Hepatocyte (in vitro differentiated cells): Measurements from ENCODE around the gene EEPD1. TPM values are rescaled to one million over a fixed set of nuclear protein-coding genes. Genes with fewer than 3 reads are reported as not detected.

ENCODE experiments used
- DNase-seq: peaks from one replicate; pipeline ENCODE4 v3.0.0-alpha.2; 2016; ENCODE audit warnings: low spot score
- H2AFZ ChIP-seq: fragments of 200-600 bp; sonication (generic); 2 replicates; pipeline ENCODE4 v1.6.0; 2016; ENCODE audit warnings: antibody characterized with exemption, mild to moderate bottlenecking
- H3K27ac ChIP-seq: fragments of 200-600 bp; sonication (generic); 2 replicates; pipeline ENCODE4 v1.5.1; 2016; ENCODE audit warnings: mild to moderate bottlenecking
- H3K27me3 ChIP-seq: fragments of 200-600 bp; sonication (generic); 2 replicates; pipeline ENCODE4 v1.6.1; 2016
- H3K36me3 ChIP-seq: fragments of 200-600 bp; sonication (generic); replicated peaks from 2 replicates; pipeline ENCODE4 v1.5.1; 2016; ENCODE audit warnings: low read depth; ENCODE audit not compliant: insufficient read depth
- H3K4me1 ChIP-seq: fragments of 200-600 bp; sonication (generic); 2 replicates; pipeline ENCODE4 v1.5.1; 2016; ENCODE audit warnings: mild to moderate bottlenecking, moderate library complexity; ENCODE audit not compliant: insufficient read depth
- H3K4me2 ChIP-seq: fragments of 200-600 bp; sonication (generic); 2 replicates; pipeline ENCODE4 v1.6.0; 2016
- H3K4me3 ChIP-seq: fragments of 200-600 bp; sonication (generic); 2 replicates; pipeline ENCODE4 v1.5.1; 2016; ENCODE audit warnings: mild to moderate bottlenecking
- H3K79me2 ChIP-seq: fragments of 200-600 bp; sonication (generic); 2 replicates; pipeline ENCODE4 v1.6.0; 2017; ENCODE audit warnings: mild to moderate bottlenecking
- H3K9me2 ChIP-seq: fragments of 200-600 bp; sonication (generic); replicated peaks from 2 replicates; pipeline ENCODE4 v1.6.0; 2017; ENCODE audit warnings: mild to moderate bottlenecking; ENCODE audit not compliant: insufficient read depth
- H3K9me3 ChIP-seq: fragments of 200-600 bp; sonication (generic); 2 replicates; pipeline ENCODE4 v1.5.1; 2016; ENCODE audit warnings: low read depth, mild to moderate bottlenecking
- H4K20me1 ChIP-seq: fragments of 200-600 bp; sonication (generic); 2 replicates; pipeline ENCODE4 v1.6.0; 2016; ENCODE audit warnings: mild to moderate bottlenecking; ENCODE audit not compliant: insufficient read depth, poor library complexity, severe bottlenecking
- CTCF ChIP-seq: fragments of 200-600 bp; sonication (generic); IDR thresholded peaks from 2 replicates; pipeline ENCODE4 v1.5.1; 2016; ENCODE audit warnings: antibody characterized with exemption, mild to moderate bottlenecking; ENCODE audit not compliant: poor library complexity
- EZH2 ChIP-seq: fragments of 200-600 bp; sonication (generic); IDR thresholded peaks from 2 replicates; pipeline ENCODE4 v1.6.1; 2016; ENCODE audit warnings: antibody characterized with exemption, mild to moderate bottlenecking, borderline replicate concordance
- EZH2phosphoT487 ChIP-seq: fragments of 200-600 bp; sonication (generic); IDR thresholded peaks from one replicate; pipeline ENCODE4 v1.6.1; 2018; ENCODE audit warnings: antibody characterized with exemption, mild to moderate bottlenecking, low read depth, moderate library complexity; ENCODE audit not compliant: unreplicated experiment, severe bottlenecking
- WGBS: methylation state at CpG from one replicate; pipeline ENCODE4 v1.1.6; 2016; ENCODE audit warnings: low lambda C conversion rate; ENCODE audit errors: missing lambda C conversion rate; 5-methylcytosine and 5-hydroxymethylcytosine counted together
- polyA plus RNA-seq: library from polyadenylated mRNA; unstranded; fragments of >200 nt; fragmentation: Nextera tagmentation; extraction: Ambion mirVana; gene quantifications from 2 replicates; pipeline ENCODE4 v1.2.1, GENCODE V29; 2016
- total RNA-seq: library from RNA; depleted of rRNA; stranded (reverse); fragments of >200 nt; gene quantifications from 2 replicates; pipeline ENCODE4 v1.2.3, GENCODE V29; 2014

EEPD1 gene
- total and polyA plus RNA-seq, 2 experiments from 2014 or later, result 7.7 to 14.2 TPM

- H3K36me3 ChIP-seq, result no peaks in the 10 kb centered on the region
- WGBS, result 94% methylated on average over 5 of the region's 5 CpGs
- H3K79me2 ChIP-seq, result no peaks in the 10 kb centered on the region
- no peak overlapping the region for H3K27ac ChIP-seq
- no peak for DNase-seq
- H3K9me2 ChIP-seq, result no peaks in the 10 kb centered on the region
- no peaks in the 10 kb centered on the region for H4K20me1 ChIP-seq
- H3K4me3 ChIP-seq, result no peak overlapping the region
- no peaks in the 10 kb centered on the region for H3K9me3 ChIP-seq
- no peak overlapping the region for H2AFZ ChIP-seq
- TF ChIP-seq EZH2, result no peak
- TF ChIP-seq CTCF, result no peak
- no peak for TF ChIP-seq EZH2phosphoT487
- no peaks in the 10 kb centered on the region for H3K27me3 ChIP-seq
- H3K4me1 ChIP-seq, result peaks cover 21% of the 10 kb centered on the region
- H3K4me2 ChIP-seq, result no peak overlapping the region
These were observed 153.2 kb downstream of the EEPD1 start for GRCh38 chr7:36306222-36306621.

GRCh38 chr7:36306722-36307121 is 153.7 kb downstream of the EEPD1 start:
- no peak for TF ChIP-seq CTCF
- no peak for TF ChIP-seq EZH2
- no peak for TF ChIP-seq EZH2phosphoT487
- no peak overlapping the region for H3K27ac ChIP-seq
- WGBS, result 94% methylated on average over 10 of the region's 10 CpGs
- H3K4me1 ChIP-seq, result peaks cover 21% of the 10 kb centered on the region
- no peak overlapping the region for H3K4me2 ChIP-seq
- H3K27me3 ChIP-seq, result no peaks in the 10 kb centered on the region
- H3K79me2 ChIP-seq, result no peaks in the 10 kb centered on the region
- H3K36me3 ChIP-seq, result no peaks in the 10 kb centered on the region
- H3K4me3 ChIP-seq, result no peak overlapping the region
- DNase-seq, result no peak
- no peaks in the 10 kb centered on the region for H3K9me2 ChIP-seq
- H2AFZ ChIP-seq, result no peak overlapping the region
- H4K20me1 ChIP-seq, result no peaks in the 10 kb centered on the region
- no peaks in the 10 kb centered on the region for H3K9me3 ChIP-seq

- Histone ChIP-seq H2AFZ (no peak overlapping the region), H3K9me2 (no peaks in the 10 kb centered on the region), H4K20me1 (no peaks in the 10 kb centered on the region), H3K27ac (no peak overlapping the region), H3K79me2 (no peaks in the 10 kb centered on the region), H3K4me1 (peaks cover 17% of the 10 kb centered on the region), H3K9me3 (no peaks in the 10 kb centered on the region), H3K36me3 (no peaks in the 10 kb centered on the region), H3K4me2 (no peak overlapping the region), H3K4me3 (no peak overlapping the region), H3K27me3 (no peaks in the 10 kb centered on the region)
- TF ChIP-seq EZH2phosphoT487, result no peak
- no peak for TF ChIP-seq EZH2
- TF ChIP-seq CTCF, result no peak
- 91% methylated on average over 10 of the region's 10 CpGs for WGBS
- DNase-seq, result no peak
These were observed 155.0 kb downstream of the EEPD1 start for GRCh38 chr7:36308031-36308430.

- H3K4me2 ChIP-seq, result no peak overlapping the region
- no peak for DNase-seq
- no peaks in the 10 kb centered on the region for H3K9me3 ChIP-seq
- TF ChIP-seq EZH2, result no peak
- no peak for TF ChIP-seq EZH2phosphoT487
- no peak overlapping the region for H3K27ac ChIP-seq
- no peaks in the 10 kb centered on the region for H3K9me2 ChIP-seq
- H3K36me3 ChIP-seq, result no peaks in the 10 kb centered on the region
- H3K79me2 ChIP-seq, result no peaks in the 10 kb centered on the region
- H3K4me3 ChIP-seq, result no peak overlapping the region
- no peaks in the 10 kb centered on the region for H4K20me1 ChIP-seq
- H3K4me1 ChIP-seq, result peaks cover 4% of the 10 kb centered on the region
- WGBS, result 78% methylated on average over 9 of the region's 9 CpGs
- H3K27me3 ChIP-seq, result no peaks in the 10 kb centered on the region
- no peak overlapping the region for H2AFZ ChIP-seq
These were observed 156.2 kb downstream of the EEPD1 start for GRCh38 chr7:36309301-36309700.
